Upper lobe of right lung (tissue), 1 donor: ENCODE data around the gene KANK4. TPM values are rescaled to one million over a fixed set of nuclear protein-coding genes. Genes with fewer than 3 reads are reported as not detected.
A peak's percentile ranks its signal among the peaks of the same experiment; 100 is the strongest.

Source experiments
- ATAC-seq: fragments of 200-7000 bp; cut with Tn5 transposase; one replicate; pipeline ENCODE4 v1.9.1; 2020; ENCODE audit warnings: mild to moderate bottlenecking, moderate library complexity
- DNase-seq: peaks from one replicate; pipeline ENCODE4 v3.0.0-alpha.2; 2020
- H3K27ac ChIP-seq: fragments of 200-600 bp; one replicate; pipeline ENCODE4 v1.8.0; 2022
- H3K27me3 ChIP-seq: fragments of 200-600 bp; one replicate; pipeline ENCODE4 v1.8.0; 2022; ENCODE audit warnings: mild to moderate bottlenecking
- H3K36me3 ChIP-seq: fragments of 200-600 bp; one replicate; pipeline ENCODE4 v1.8.0; 2022
- H3K4me1 ChIP-seq: fragments of 200-600 bp; one replicate; pipeline ENCODE4 v1.8.0; 2022
- H3K4me3 ChIP-seq: fragments of 200-600 bp; one replicate; pipeline ENCODE4 v1.8.0; 2022; ENCODE audit warnings: mild to moderate bottlenecking
- H3K9me3 ChIP-seq: fragments of 200-600 bp; one replicate; pipeline ENCODE4 v1.8.0; 2022
- intact Hi-C: fragments of 100-400 bp; cut with DNase I; formaldehyde crosslinking; loops from one replicate; pipeline ENCODE4 v1.11.0; 2022
- long read RNA-seq: library from polyadenylated mRNA; unstranded; transcript quantifications from one replicate; pipeline ENCODE4 v2.0.0, GENCODE V29; 2021
- total RNA-seq: library from RNA; stranded (reverse); fragmentation: NEBNext Ultra II Directional; extraction: Animal tissue kit (Norgen Biotek cat#: 25700); gene quantifications from one replicate; pipeline ENCODE4 v1.2.1, GENCODE V29; 2021
- TF ChIP-seq, protein P1 (sequence below): fragments of 200-600 bp; IDR thresholded peaks from one replicate; pipeline ENCODE4 v1.8.0; 2022; ENCODE audit warnings: antibody characterized with exemption
- donor health status: DM: no; HTN: yes; CAD: no; lungs with severe emphysema.

KANK4 gene
- total RNA-seq = 6.4 TPM
- long read RNA-seq, full-length matches to known transcripts = 9 of 14 reads
- long read RNA-seq, partial matches to known transcripts = 2 of 14 reads
- long read RNA-seq, other reads (novel, unspliced or antisense) = 3 of 14 reads

- no peaks in the 10 kb centered on the region for H3K36me3 ChIP-seq
- DNase-seq (no peak), ATAC-seq (peak; percentile 80)
- intact Hi-C loops = no loop called here
- peaks cover 13% of the 10 kb centered on the region for H3K27me3 ChIP-seq
- TF ChIP-seq, protein P1, sequence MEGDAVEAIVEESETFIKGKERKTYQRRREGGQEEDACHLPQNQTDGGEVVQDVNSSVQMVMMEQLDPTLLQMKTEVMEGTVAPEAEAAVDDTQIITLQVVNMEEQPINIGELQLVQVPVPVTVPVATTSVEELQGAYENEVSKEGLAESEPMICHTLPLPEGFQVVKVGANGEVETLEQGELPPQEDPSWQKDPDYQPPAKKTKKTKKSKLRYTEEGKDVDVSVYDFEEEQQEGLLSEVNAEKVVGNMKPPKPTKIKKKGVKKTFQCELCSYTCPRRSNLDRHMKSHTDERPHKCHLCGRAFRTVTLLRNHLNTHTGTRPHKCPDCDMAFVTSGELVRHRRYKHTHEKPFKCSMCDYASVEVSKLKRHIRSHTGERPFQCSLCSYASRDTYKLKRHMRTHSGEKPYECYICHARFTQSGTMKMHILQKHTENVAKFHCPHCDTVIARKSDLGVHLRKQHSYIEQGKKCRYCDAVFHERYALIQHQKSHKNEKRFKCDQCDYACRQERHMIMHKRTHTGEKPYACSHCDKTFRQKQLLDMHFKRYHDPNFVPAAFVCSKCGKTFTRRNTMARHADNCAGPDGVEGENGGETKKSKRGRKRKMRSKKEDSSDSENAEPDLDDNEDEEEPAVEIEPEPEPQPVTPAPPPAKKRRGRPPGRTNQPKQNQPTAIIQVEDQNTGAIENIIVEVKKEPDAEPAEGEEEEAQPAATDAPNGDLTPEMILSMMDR = no peak
- H3K4me3 ChIP-seq = peak within 1 kb of the TSS; percentile 56
- no peaks in the 10 kb centered on the region for H3K4me1 ChIP-seq
- no peaks in the 10 kb centered on the region for H3K9me3 ChIP-seq
- H3K27ac ChIP-seq = peak within 1 kb of the TSS; percentile 17
Observed at GRCh38 chr1:62318756-62319544, at the start of gene KANK4. KANK4 (minus strand) TSS chr1:62319434; CDS start chr1:62281564, 37,870 bp downstream.

DNA sequence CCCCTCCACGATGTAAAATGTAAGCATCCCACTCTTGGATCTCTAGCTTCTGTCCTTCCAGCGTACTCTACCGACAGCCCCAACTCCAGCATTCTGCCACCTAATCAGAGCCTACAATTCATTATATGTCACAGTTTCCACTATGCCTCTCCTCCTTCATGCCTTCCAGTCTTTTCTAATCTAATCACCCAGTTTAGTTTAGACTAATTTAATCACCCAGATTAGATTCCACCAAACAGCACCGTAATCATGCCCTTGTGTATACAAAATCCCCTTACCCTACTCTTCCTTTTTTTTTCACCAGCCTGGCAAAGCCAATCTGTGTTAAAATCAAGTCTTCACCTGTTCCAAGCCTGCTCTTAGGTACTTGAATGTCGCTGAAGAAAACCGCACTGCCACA is 49.8 kb upstream of the KANK4 start:
- intact Hi-C loops = no loop called here
- TF ChIP-seq, protein P1 = no peak
- no peak for ATAC-seq
- Histone ChIP-seq H3K27me3 (no peaks in the 10 kb centered on the region), H3K27ac (no peak overlapping the region), H3K4me1 (no peaks in the 10 kb centered on the region), H3K4me3 (no peak overlapping the region), H3K9me3 (no peaks in the 10 kb centered on the region), H3K36me3 (no peaks in the 10 kb centered on the region)
- no peak for DNase-seq

GRCh38 chr1:62367005-62367557 is 47.8 kb upstream of the KANK4 start:
- no peak overlapping the region for H3K27ac ChIP-seq
- TF ChIP-seq, protein P1 = no peak
- intact Hi-C loops = no loop called here
- ATAC-seq = no peak
- no peaks in the 10 kb centered on the region for H3K27me3 ChIP-seq
- no peaks in the 10 kb centered on the region for H3K4me1 ChIP-seq
- no peak overlapping the region for H3K4me3 ChIP-seq
- no peaks in the 10 kb centered on the region for H3K36me3 ChIP-seq
- no peaks in the 10 kb centered on the region for H3K9me3 ChIP-seq
- DNase-seq = no peak

DNA sequence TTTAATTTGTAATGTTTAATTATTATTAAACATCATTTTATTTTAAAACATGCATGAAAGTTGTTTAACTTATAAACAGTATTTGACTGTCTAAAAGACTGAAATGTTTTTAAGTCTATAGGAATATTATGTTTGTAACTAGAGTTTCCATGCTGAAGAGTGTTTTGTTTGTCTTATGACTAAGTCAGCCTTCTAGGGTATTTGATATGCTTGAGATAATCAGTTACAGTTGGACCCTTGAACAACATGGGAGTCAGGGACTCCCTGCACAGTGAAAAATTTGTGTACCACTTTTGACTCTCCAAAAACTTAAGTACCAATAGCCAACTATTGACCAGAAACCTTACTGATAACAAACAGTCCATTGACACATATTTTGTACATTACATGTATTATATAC is 45.5 kb upstream of the KANK4 start:
- Histone ChIP-seq H3K27ac (no peak overlapping the region), H3K27me3 (no peaks in the 10 kb centered on the region), H3K4me3 (no peak overlapping the region), H3K9me3 (no peaks in the 10 kb centered on the region), H3K36me3 (no peaks in the 10 kb centered on the region), H3K4me1 (no peaks in the 10 kb centered on the region)
- ATAC-seq (no peak), DNase-seq (no peak)
- TF ChIP-seq, protein P1 = no peak
- intact Hi-C loops = no loop called here

DNA sequence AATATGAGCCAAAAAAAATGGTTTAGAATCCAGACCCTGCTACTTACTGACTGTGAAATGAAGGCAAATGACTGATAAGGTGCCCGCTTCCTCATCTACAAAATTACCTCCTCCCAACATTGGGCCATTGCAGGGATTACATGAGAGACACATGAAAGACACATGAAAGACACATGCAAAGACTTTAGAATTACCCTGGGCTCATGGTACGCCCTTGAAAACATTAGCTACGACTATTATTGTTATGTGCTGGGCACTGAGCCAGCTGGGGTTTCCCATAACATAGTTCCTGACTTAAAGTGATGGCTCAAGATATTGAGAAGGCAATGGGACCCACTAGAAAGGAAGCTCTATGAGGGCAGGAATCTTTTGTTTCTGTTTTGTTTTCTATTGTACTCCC is 43.7 kb upstream of the KANK4 start:
- Histone ChIP-seq H3K9me3 (no peaks in the 10 kb centered on the region), H3K36me3 (no peaks in the 10 kb centered on the region), H3K27ac (no peak overlapping the region), H3K27me3 (no peaks in the 10 kb centered on the region), H3K4me1 (no peaks in the 10 kb centered on the region), H3K4me3 (no peak overlapping the region)
- no peak for DNase-seq
- intact Hi-C loops = no loop called here
- TF ChIP-seq, protein P1 = no peak
- no peak for ATAC-seq
